ENCODE results near the gene NOXA1.

The NOXA1 gene

GRCh38 chr9:137387891-137388560 lies 35.2 kb upstream of the NOXA1 start:
- no peak for DNase-seq

DNA sequence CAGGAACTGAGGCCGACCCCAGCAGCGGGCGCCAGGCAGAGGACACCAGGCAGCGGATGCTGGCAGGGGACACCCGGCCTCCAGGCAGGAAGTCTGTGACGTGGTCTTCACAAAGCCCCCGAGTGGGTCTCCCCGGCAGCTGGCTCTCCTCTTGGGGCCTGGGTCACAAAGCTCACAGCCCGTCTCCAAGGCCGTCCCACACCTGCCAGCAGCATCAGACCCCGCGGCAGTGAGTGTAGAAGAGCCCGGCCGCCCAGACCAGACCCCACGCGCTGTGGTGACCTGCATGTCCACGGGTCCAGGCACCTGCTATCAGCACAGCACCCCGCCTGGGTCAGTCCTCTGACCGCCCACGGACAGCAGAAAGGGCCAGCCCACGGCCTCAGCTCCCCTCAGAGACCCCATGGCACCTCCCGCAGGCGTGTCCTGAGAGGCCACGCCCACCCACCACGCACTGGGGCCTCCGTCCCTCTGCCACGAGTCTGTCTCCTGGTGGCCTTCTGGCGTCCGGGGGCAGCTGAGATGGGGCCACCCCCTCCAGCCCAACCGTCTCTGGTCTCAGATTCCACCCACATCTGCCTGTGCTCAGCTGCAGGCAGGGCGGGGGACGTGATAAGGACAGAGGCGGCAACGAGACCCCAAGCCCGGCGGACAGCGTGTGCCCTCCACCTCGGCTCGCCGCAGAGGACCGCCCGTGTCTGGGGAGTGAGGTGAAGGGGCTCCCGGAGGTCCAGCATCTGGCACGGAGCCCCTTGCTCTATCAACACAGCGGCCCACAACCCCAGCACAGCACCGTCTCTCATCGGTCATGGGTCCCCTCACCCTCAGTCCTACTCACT lies 34.4 kb upstream of the NOXA1 start:
- no peak for DNase-seq

GRCh38 chr9:137389428-137389746 lies 33.8 kb upstream of the NOXA1 start:
- DNase-seq, result no peak

GRCh38 chr9:137390553-137391410 lies 32.4 kb upstream of the NOXA1 start:
- no peak for DNase-seq

GRCh38 chr9:137391411-137391754 lies 31.8 kb upstream of the NOXA1 start:
- DNase-seq, result no peak

- DNase-seq, result no peak
These were observed 30.8 kb upstream of the NOXA1 start for GRCh38 chr9:137392232-137393007.

GRCh38 chr9:137393176-137394150 lies 29.7 kb upstream of the NOXA1 start:
- DNase-seq, result no peak

DNA sequence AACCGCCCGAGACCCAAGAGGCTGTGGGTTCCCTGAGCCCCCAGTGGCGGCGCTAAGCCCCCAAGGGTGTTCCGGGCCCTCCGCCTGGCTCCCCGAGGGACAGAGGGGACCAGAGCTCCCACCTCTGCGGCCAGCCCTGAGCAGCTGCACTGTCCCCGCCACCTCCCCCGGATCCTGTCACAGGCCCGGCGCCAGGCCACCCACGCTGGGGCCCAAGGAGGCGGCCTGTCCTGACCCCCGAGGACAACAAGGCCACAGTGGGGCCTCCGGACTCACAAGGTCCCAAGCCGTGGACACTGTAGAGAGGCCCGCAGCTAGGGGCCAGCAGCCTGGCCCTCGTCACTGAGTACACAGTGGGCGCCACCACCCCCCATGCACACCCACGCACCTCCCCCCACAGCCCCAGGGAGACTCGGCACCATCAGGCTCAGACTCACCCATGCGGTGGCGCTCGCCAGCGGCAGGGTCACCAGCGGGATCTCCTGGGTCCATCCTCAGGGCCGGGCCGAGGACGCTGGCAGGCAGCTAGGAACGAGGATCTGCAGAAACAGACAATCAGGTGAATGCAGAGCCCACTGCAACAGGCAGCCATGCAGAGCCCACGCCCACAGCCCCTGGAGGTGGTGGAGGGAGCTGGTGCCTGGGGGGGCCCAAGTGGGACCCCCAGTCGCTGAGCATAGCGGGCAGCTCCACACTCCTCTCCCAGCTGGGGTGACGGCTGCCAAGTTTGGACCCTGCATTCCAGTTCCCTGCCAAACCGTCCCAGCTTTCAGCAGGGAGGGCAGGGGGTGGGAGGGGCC lies 28.1 kb upstream of the NOXA1 start:
- no peak for DNase-seq

DNA sequence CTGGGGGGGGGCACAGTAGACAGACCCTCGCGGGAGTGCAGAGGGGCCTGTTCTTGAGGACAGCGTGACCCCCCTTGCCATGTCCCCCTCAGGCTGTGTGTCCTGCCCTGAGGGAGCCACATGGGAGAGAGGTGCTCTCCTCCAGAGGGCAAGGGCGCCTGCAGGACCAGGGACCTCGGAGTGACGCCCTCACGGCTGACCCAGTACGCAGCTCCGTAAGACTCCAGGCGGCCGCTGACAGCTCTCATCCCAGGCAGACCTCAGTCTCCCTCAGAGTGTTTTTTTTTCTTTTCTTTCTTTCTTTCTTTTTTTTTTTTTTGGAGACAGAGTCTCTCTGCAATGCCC lies 27.6 kb upstream of the NOXA1 start:
- no peak for DNase-seq

DNA sequence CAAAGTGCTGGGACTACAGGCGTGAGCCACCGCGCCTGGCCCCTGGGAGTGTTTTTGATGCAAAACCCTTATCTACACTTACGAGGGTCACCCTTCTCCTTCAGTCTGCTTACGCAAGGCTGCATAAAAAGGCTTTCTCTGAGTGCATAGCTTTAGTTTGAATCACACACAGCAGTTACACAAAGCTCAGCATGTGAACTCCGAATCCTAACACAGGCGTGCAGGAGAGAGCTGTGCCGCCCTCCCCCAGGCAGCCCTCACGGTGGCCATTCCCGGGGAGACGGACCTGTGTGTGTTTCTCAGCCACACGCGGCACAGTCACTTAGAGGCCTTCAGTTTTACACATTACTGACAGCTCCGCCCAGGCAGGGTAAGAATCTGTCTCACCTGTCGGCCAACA lies 27.0 kb upstream of the NOXA1 start:
- DNase-seq, result no peak

GRCh38 chr9:137396634-137397367 lies 26.4 kb upstream of the NOXA1 start:
- no peak for DNase-seq

DNA sequence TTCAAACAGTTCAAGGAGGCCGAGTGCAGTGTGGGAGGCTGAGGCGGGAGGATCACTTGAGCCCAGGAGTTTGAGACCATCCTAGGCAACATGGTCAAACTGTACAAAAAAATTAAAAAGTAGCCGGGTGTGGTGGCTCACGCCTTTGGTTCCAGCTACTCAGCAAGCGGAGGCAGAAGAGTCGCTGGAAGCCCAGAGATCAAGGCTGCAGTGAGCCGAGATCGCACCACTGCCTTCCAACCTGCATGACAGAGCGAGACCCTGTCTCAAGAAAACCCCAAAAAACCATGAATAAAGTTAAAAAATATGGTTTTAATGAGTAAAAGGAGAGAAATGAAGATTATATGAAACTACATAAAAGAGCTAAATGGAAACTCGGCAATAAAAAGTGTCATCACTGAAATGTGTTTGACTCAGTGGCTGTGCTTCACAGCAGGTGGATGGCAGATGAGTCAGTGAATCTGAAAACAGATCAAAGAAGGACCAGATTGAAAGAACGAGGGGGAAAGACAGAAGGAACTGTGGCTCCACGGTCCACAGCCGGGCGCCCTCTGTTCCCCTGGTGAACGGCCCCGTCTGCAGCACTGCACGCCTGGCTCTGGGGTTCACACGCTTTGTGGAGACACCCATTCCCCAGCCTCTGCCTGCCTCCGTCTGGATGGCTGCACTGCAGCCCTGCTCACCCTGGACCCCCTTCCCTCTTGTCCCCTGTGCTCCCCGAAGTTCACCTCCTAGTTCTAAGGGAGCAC lies 25.3 kb upstream of the NOXA1 start:
- no peak for DNase-seq

DNA sequence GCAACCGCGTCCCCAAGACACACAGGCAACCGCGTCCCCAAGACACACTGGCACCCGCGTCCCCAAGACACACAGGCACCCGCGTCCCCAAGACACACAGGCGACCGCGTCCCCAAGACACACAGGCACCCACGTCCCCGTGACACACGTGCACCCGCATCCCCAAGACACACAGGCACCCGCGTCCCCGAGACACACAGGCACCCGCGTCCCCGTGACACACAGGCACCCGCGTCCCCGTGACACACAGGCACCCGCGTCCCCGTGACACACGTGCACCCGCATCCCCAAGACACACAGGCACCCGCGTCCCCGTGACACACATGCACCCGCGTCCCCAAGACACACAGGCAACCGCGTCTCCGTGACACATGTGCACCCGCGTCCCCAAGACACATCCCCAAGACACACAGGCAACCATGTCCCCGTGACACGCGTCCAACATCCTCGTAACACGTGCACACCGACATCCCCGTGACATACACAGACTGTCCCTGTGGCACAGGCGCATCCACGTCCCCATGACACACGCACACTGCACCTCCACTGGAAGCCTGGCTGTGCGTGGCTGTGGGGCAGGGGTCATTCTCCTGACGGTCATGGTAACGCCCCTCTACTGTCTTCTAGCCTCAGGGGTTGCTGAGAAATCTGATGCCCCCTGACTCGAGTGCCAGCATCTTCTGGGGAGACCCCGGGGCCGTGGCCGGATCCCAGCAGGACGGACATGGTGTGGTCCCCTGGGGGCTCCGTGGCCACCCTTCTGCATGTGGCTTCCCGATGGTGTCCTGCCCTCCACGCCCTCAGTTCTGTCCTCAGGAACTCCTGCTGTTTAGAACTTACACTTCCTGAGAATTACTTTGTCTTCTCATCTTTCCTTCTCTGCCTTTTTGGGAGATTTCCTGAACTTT lies 24.4 kb upstream of the NOXA1 start:
- no peak for DNase-seq

- no peak for DNase-seq
These were observed 20.4 kb upstream of the NOXA1 start for GRCh38 chr9:137402746-137403145.

GRCh38 chr9:137403269-137403668 lies 19.9 kb upstream of the NOXA1 start:
- no peak for DNase-seq

GRCh38 chr9:137404961-137405567 lies 18.1 kb upstream of the NOXA1 start:
- no peak for DNase-seq

GRCh38 chr9:137405677-137406081 lies 17.5 kb upstream of the NOXA1 start:
- DNase-seq, result no peak

Measured in retina (tissue), 1 donor.